ENCODE measurements around the gene RANBP3.
A peak's percentile ranks its signal among the peaks of the same experiment; 100 is the strongest.
"Not testable (repeated sequence)": the region's sequence is repeated elsewhere in the genome, so short reads cannot be mapped to it uniquely, and the experiment has no call there.

The RANBP3 gene

GRCh38 chr19:6006070-6006446 lies 28.1 kb upstream of the RANBP3 start:
- DNase-seq, result not testable (repeated sequence)

- DNase-seq, result no peak
Measured at GRCh38 chr19:6005321-6006069, 27.6 kb upstream of the RANBP3 start.

DNA sequence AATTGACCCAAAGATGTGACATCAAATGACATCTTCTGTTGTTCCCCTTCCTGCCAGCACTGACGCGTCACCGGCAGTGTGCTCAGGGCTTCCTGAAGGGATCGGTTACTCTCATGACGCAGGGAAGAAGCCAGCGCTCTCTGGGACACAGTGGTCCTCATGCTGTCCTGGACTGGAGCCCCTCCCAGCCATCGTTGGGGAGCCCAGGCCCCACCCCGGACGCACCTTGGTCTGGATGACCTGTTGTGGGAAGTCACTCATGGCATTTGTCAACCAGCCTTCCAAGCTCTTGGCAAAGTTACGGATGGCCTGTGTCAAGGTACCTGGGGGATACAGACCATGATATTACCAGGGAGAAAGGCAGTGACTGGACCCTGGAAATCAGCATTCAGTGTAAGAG lies 26.0 kb upstream of the RANBP3 start:
- DNase-seq, result no peak

DNA sequence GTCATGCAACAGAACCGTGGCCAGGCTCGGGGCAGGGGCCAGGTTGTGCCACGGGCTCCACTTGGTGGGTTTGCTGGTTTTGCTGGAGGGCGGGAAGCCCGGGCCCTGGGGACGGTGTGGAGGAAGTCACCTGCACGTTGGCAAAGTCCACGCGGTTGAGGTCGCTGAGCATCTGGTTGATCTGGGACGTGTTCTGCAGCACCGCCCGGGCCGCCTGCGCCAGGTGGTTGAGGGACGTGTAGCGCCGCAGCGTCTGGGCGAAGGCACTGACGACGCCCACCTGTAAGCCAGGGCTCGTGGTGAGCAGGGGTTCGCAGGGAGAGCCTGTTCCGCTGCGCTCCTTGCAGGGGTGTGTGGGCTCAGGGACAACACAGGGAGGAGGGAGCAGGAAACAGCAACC lies 24.7 kb upstream of the RANBP3 start:
- no peak for DNase-seq

DNA sequence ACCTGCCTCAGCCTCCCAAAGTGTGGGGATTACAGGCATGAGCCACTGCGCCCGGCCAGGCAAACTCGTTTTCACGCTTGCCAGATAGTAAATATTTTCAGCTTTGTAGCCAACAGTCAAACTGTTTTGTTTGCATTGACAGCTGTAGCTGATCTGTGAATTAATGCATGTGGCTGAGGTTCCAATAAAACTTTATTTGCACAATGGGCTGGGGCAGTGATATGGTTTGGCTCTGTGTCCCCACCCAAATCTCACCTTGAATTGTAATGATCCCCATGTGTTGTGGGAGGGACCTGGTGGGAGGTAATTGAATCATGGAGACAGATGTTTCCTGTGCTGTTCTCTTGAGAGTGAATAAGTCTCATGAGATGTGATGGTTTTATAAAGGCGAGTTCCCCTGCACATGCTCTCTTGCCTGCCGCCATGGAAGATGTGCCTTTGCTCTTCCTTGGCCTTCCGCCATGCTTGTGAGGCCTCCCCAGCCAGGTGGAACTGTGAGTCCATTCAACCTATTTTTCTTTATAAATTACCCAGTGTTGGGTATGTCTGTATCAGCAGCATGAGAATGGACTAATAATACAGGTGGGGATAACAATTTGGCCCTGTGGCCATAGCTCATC lies 22.4 kb upstream of the RANBP3 start:
- DNase-seq, result no peak

GRCh38 chr19:5999693-6000092 lies 21.8 kb upstream of the RANBP3 start:
- no peak for DNase-seq

- DNase-seq, result no peak
Measured at GRCh38 chr19:5997371-5997770, 19.4 kb upstream of the RANBP3 start.

DNA sequence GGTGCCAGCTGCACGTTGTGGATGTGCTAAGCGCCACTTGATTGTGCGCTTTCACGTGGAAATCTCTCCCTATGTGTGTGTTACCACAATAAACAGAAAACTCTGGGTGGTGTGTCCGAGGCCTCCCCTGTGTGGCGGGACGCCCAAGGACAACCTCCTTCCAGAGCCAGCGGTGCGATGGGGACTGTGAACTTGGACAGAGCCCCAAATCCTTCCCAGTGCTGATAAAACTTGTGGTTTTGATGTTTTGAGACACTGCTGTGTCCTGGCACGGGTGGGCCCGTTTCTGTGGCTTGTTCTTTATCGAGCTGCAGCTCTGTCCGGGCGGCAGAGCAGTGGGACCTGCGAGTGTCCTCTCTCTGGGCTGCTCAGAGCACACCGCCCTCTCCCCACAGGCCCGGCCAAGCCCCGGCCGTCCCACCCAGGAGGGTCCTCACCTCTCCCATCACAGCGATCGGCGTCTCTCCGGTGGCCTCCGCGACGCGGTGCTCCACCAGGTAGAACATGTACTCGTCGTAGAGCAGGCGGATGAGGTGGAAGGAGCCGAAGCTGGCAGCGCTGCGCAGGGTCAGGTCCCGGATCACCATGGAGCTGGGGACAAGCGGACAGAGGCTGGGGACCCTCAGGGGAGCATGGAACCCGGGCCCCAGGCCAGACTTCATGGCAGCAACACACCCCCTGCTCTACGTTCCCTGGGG lies 18.8 kb upstream of the RANBP3 start:
- DNase-seq, result no peak

- no peak for DNase-seq
Measured at GRCh38 chr19:5996102-5996501, 18.2 kb upstream of the RANBP3 start.

GRCh38 chr19:5995606-5996005 lies 17.7 kb upstream of the RANBP3 start:
- no peak for DNase-seq

GRCh38 chr19:5994405-5995165 lies 16.6 kb upstream of the RANBP3 start:
- DNase-seq, result no peak

- no peak for DNase-seq
Measured at GRCh38 chr19:5993648-5994358, 15.9 kb upstream of the RANBP3 start.

DNA sequence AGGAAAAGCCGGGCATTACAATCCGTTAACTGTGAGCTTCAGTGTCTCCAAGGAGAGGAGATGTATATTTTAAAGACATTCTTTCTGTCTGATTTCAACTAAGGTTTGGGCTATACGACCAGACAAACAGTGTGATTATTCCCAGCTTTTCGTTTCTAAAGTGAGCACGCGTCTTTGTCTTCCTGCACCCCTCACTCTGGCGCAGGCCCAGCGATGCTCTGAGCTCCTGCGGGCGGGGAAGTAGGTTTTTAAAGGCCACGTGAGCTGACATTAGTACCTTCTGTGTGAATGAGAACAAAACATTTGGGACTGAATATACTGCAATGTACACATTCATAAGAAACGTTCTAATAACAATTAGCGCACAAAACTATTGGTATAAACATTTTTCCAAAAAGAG lies 15.3 kb upstream of the RANBP3 start:
- DNase-seq, result no peak

DNA sequence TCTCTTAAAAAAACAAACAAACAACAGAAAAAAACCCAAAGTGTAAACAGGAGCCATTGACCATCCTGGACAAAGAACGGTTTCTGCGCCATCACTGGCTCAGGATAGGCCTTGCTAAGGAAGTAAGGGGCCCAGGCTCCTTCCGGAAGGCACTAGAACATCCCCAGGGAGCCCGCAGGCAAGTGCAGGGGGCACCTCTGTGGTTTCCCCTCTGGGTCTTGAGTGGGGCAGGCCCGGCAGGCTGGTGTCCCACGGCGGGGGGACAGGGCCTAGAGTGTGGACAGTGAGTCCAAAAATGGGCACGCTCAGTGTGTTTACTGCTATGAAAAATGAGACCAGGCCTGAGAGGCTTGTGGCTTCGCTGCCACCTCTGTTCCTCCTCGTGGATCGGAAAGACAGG lies 14.8 kb upstream of the RANBP3 start:
- DNase-seq, result no peak

GRCh38 chr19:5991244-5991838 lies 13.4 kb upstream of the RANBP3 start:
- DNase-seq, result no peak

GRCh38 chr19:5990289-5990797 lies 12.4 kb upstream of the RANBP3 start:
- no peak for DNase-seq

GRCh38 chr19:5989388-5990074 lies 11.6 kb upstream of the RANBP3 start:
- DNase-seq, result no peak

- no peak for DNase-seq
Measured at GRCh38 chr19:5988517-5989387, 10.8 kb upstream of the RANBP3 start.

- DNase-seq, result peak; percentile 66
Measured at GRCh38 chr19:5987077-5987818, 9.3 kb upstream of the RANBP3 start.

DNA sequence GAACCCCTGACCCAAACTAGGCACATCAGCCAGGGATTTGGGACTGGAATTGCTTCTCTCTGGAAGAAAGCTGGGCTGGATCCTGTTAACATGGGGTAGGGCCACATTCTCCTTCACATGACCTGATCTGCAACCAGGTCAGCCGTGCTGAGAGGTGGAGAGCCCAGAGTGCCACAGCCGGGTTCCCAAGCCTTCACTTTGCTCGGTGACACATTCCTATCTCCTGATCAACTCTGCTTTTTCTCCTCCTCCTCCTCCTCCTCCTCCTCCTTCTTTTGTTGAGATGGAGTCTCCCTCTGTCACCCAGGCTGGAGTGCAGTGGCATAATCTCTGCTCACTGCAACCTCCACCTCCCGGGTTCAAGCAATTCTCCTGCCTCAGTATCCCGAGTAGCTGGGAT lies 7.9 kb upstream of the RANBP3 start:
- not testable (repeated sequence) for DNase-seq

Measured in NCI-H2107 (cell line).